RWPE1 (cell line): ENCODE results near the gene RCCD1.

ENCODE experiments used
- CTCF ChIA-PET: fragments of 350-600 bp; sonication (Branson Sonifier 250); formaldehyde crosslinking; extraction: SDS; loops from one replicate; lab custom pipeline; 2021; lab: Yijun Ruan, JAX
- POLR2A ChIA-PET: fragments of 400-600 bp; formaldehyde crosslinking; extraction: SDS; loops from one replicate; lab custom pipeline; 2020; ENCODE audit warnings: antibody characterized with exemption; ENCODE audit not compliant: low non-redundant PET; lab: Yijun Ruan, JAX
- DNase-seq: peaks from one replicate; pipeline ENCODE4 v3.0.0; 2012; ENCODE audit warnings: low spot score
- H3K27ac ChIP-seq: fragments of 450-650 bp; 2 replicates; pipeline ENCODE4 v1.5.1; 2017
- TF ChIP-seq, protein P1 (sequence below): fragments of 450-650 bp; conservative IDR thresholded peaks from 2 replicates; pipeline ENCODE4 v1.5.1; 2017; ENCODE audit warnings: low read depth, mild to moderate bottlenecking

Gene RCCD1

DNA sequence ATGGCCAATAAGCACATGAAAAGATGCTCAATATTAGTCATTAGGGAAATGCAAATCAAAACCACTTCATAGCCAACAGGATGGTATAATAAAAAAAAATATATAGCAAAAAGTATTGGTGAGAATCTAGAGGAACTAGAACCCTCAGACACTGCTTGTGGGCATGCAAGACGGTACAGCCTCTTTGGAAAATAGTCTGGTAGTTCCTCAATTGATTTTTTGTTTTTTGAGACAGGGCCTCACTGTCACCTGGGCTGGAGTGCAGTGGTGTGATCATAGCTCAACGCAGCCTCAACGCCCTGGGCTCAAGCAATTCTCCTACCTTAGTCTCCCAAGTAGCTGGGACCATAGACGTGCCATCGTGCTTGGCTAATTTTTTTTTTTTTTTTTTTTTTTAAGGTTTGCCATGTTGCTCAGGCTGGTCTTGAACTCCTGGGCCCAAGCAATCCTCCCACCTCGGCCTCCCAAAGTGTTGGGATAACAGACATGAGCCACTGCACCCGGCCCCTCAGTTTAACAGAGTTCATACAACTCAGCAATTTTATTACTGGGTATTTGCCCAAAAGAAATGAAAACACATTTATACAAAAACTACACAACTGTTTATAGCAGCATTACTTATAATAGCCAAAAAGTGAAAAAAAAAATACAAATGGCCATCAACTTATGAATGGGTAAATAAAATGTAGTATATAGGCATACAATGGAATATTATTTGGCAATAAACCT, 34.5 kb downstream of the RCCD1 start:
- TF ChIP-seq, protein P1, sequence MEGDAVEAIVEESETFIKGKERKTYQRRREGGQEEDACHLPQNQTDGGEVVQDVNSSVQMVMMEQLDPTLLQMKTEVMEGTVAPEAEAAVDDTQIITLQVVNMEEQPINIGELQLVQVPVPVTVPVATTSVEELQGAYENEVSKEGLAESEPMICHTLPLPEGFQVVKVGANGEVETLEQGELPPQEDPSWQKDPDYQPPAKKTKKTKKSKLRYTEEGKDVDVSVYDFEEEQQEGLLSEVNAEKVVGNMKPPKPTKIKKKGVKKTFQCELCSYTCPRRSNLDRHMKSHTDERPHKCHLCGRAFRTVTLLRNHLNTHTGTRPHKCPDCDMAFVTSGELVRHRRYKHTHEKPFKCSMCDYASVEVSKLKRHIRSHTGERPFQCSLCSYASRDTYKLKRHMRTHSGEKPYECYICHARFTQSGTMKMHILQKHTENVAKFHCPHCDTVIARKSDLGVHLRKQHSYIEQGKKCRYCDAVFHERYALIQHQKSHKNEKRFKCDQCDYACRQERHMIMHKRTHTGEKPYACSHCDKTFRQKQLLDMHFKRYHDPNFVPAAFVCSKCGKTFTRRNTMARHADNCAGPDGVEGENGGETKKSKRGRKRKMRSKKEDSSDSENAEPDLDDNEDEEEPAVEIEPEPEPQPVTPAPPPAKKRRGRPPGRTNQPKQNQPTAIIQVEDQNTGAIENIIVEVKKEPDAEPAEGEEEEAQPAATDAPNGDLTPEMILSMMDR, result no peak
- DNase-seq, result no peak
- H3K27ac ChIP-seq, result no peak overlapping the region
- ChIA-PET POLR2A (interaction anchor here (0.5 kb wide), 1 partner anchor 788 kb away, joined by 3 read pairs; the partner anchor contains the start of gene SEMA4B), CTCF (no interaction called here)

DNA sequence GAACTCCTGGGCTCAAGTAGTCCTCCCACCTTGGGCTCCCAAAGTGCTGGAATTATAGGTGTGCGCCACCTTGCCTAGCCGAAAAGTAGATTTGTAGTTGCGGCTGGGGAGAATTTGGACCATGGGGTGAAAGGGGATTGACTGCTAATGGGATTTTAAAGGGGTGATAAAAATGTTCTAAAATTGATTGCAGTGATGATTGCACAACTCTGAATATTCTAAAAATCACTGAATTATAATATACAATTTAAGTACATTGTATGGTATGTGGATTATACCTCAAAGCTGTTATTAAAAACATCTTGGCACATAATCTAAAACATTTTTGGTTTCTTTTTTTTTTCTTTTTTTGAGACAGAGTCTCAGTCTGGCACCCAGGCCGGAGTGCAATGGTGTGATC, 35.8 kb downstream of the RCCD1 start:
- ChIA-PET CTCF (no interaction called here), POLR2A (interaction anchor here (0.6 kb wide), 1 partner anchor 12 kb away, joined by 4 read pairs; no protein-coding TSS in a partner anchor)

DNA sequence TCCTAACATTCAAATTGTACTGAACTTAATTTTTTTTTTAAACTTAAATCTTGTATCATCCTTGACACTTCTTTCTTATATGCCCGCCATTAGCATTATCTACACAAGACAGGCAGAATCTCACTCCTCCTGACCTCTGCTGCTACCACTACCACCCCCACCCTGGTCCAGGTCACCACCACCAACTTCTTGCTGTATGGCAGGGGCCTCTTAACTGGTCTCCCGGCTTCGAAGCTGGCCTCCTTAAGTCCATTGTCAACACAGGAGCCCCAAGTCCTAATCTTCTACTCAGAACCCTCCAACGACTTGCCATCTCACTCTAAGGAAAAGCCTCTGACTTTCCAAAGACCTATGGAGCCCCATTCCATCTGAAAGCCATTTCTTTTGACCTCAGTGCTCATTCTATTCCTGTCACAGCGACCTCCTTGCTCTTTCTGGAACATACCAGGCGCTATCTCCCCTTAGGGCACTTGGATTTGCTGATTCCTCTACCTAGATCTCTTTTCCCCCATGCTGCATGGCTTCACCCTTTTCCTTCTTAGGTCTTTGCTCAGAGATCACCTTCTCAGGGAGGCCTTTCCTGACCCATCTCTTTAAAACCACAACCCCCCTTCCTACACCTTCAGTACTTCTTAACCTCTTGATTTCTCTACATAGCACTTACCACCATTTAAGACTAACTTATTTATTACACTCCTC, 37.1 kb downstream of the RCCD1 start:
- H3K27ac ChIP-seq, result no peak overlapping the region
- DNase-seq, result no peak
- ChIA-PET POLR2A (interaction anchor here (0.7 kb wide), 1 partner anchor 23 kb away, joined by 3 read pairs; no protein-coding TSS in a partner anchor), CTCF (interaction anchor here (0.6 kb wide), 1 partner anchor 282 kb away, joined by 4 read pairs; no protein-coding TSS in a partner anchor)
- TF ChIP-seq, protein P1, result no peak

More for the DNA sequence above, 35.8 kb downstream of the RCCD1 start:
- TF ChIP-seq, protein P1, result no peak
- no peak for DNase-seq
- peak overlapping the region; percentile 4; the same call in 1 of the 2 replicates for H3K27ac ChIP-seq

- POLR2A ChIA-PET, result interaction anchor here (0.5 to 0.7 kb wide), 2 partner anchors 37 to 41 kb away, joined by 3 to 4 read pairs; no protein-coding TSS in a partner anchor
- TF ChIP-seq, protein P1, result no peak
- peak overlapping the region; percentile 86 for H3K27ac ChIP-seq
- DNase-seq, result peak; percentile 20
- CTCF ChIA-PET, result interaction anchor here (0.7 kb wide), 1 partner anchor 62 kb away, joined by 4 read pairs; no protein-coding TSS in a partner anchor
These were observed 39.4 kb downstream of the RCCD1 start for GRCh38 chr15:90994059-90994416.

DNA sequence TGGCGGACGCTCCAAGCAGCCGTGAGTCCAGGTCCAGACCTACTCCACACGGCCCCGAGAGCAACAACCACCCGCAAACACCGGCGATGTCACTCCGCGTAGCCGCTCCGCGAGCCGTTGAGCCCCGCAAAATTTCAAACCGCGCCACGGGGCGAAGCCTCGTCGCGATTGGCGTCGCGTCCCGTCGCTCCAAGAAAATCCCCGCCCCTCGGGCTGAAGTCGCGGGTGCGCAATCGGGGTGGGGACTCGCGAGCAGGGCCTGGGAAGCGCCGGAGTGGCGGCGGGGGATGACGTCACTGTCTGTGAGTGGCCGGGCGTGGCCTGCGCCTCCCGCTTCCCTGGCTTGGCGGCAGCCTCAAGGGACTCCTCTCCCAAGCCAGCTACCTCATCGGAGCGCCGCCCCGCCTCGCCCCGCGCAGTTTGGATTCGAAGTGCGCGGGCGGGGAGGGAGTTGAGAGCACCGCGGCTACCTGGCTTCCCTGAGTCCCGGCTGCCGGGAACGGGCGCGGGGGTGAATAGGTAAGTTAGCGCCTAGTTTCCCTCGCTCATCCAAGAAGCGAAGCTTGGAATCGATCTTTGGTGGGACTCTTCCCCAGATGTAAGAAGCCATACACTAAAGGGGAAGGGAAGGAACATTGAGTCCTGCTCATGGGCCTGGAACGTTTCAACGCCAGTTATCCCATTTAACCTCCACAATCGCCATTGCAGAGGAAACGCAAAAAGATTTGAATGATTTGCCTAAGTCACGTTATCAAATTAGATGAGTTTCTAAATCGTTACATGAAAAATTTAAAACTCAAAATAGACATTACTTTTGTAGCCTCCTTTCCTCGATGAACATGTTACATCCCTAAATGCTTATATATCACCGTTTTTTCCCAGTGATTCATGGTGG, 40.0 kb downstream of the RCCD1 start, which contains the start of gene PRC1:
Gene PRC1, minus strand, starts transcription at position 119 of the 895 bp plus-strand sequence. Its CDS starts 118 bp downstream, at position 1.
- ChIA-PET POLR2A (interaction anchor here (0.5 to 0.7 kb wide), 2 partner anchors 38 to 41 kb away, joined by 3 to 4 read pairs; no protein-coding TSS in a partner anchor), CTCF (interaction anchor here (0.7 kb wide), 1 partner anchor 62 kb away, joined by 4 read pairs; no protein-coding TSS in a partner anchor)
- DNase-seq, result peak; percentile 99
- TF ChIP-seq, protein P1, result no peak
- peak within 1 kb of the TSS; percentile 86 for H3K27ac ChIP-seq
